ENCODE results near the gene KIAA0930. TPM values are rescaled to one million over a fixed set of nuclear protein-coding genes. Genes with fewer than 3 reads are reported as not detected.

KIAA0930 gene
- total RNA-seq, 1 donor from 2014 or later = 89.2 TPM

DNA sequence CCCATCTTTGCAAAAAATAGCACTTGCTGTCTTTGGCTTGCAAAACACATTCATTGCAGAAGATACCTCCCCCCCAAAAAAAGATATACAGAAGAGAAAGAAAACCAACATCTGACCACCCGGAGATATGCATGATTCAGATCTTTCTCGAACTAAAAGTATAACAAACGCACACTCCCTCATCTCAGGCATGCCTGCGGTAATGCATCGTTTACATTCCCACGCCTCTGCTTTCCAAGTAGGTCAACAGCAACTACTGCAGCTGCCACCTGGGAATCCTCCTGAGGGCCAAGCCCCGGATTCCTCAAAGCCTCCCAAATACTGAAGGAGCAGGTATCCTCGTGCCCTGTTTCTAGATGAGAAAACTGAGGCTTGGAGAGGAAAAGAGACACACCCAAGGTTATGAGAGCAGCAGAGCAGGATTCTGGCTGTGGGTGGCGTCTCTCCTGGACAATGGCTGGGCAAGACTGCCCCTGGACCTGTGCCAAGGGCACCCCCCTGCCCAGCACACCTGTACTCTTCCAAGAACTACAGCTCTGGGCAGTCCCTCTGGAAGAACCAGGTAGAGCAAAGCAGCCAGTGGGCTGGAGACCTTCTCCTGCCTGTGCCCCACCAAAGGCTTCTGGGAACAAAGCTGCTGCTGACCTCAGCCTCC lies 38.9 kb downstream of the KIAA0930 start:
- no peaks in the 10 kb centered on the region for H3K4me1 ChIP-seq
- H3K27me3 ChIP-seq (ENCODE audit: low read depth) = no peaks in the 10 kb centered on the region
- H3K4me3 ChIP-seq = no peak overlapping the region
- peaks cover 84% of the 10 kb centered on the region for H3K36me3 ChIP-seq
- TF ChIP-seq, protein P1, sequence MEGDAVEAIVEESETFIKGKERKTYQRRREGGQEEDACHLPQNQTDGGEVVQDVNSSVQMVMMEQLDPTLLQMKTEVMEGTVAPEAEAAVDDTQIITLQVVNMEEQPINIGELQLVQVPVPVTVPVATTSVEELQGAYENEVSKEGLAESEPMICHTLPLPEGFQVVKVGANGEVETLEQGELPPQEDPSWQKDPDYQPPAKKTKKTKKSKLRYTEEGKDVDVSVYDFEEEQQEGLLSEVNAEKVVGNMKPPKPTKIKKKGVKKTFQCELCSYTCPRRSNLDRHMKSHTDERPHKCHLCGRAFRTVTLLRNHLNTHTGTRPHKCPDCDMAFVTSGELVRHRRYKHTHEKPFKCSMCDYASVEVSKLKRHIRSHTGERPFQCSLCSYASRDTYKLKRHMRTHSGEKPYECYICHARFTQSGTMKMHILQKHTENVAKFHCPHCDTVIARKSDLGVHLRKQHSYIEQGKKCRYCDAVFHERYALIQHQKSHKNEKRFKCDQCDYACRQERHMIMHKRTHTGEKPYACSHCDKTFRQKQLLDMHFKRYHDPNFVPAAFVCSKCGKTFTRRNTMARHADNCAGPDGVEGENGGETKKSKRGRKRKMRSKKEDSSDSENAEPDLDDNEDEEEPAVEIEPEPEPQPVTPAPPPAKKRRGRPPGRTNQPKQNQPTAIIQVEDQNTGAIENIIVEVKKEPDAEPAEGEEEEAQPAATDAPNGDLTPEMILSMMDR (IDR thresholded peaks at IDR 0.05) = no peak
- no peak for ATAC-seq
- no peak overlapping the region for H3K27ac ChIP-seq
- DNase-seq = peak; percentile 16
- H3K9me3 ChIP-seq = no peaks in the 10 kb centered on the region
- intact Hi-C loops (cut with DNase I) = no loop called here

- Histone ChIP-seq H3K4me3 (no peak overlapping the region), H3K27me3 (ENCODE audit: low read depth) (no peaks in the 10 kb centered on the region), H3K36me3 (peaks cover 92% of the 10 kb centered on the region), H3K27ac (no peak overlapping the region), H3K9me3 (no peaks in the 10 kb centered on the region), H3K4me1 (no peaks in the 10 kb centered on the region)
- TF ChIP-seq, protein P1 (IDR thresholded peaks at IDR 0.05) = no peak
- ATAC-seq = no peak
- peak; percentile 20 for DNase-seq
- intact Hi-C loops (cut with DNase I) = no loop called here
These were observed 39.7 kb downstream of the KIAA0930 start for GRCh38 chr22:45200860-45201511.

- Histone ChIP-seq H3K36me3 (peaks cover 92% of the 10 kb centered on the region), H3K27me3 (ENCODE audit: low read depth) (no peaks in the 10 kb centered on the region), H3K9me3 (no peaks in the 10 kb centered on the region), H3K4me1 (no peaks in the 10 kb centered on the region), H3K27ac (no peak overlapping the region), H3K4me3 (no peak overlapping the region)
- DNase-seq (peak; percentile 31), ATAC-seq (no peak)
- intact Hi-C loops (cut with DNase I) = no loop called here
- TF ChIP-seq, protein P1 (IDR thresholded peaks at IDR 0.05) = no peak
These were observed 40.5 kb downstream of the KIAA0930 start for GRCh38 chr22:45200230-45200629.

DNA sequence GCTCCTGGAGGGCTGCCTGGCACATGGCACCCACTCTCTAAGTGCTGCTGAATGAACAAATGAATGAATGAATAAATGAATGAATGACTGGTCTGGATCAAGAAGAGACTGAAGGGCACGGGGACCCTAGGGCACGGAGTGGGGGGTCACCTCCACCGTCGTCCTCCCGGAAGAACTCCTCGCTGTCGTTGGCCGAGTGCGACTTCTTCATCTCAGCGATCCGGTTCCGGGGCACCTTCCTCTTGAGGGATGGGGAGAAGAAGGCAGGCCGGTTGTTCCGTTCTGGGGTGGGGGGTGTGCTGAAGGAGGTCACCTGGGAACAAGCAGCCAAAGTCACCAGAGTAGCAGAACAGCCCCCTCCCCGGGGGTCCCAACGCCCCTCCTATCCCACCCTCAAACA lies 41.0 kb downstream of the KIAA0930 start:
- ATAC-seq (no peak), DNase-seq (peak; percentile 41)
- peaks cover 88% of the 10 kb centered on the region for H3K36me3 ChIP-seq
- TF ChIP-seq, protein P1 (IDR thresholded peaks at IDR 0.05) = no peak
- H3K4me1 ChIP-seq = no peaks in the 10 kb centered on the region
- no peaks in the 10 kb centered on the region for H3K27me3 ChIP-seq (ENCODE audit: low read depth)
- H3K9me3 ChIP-seq = no peaks in the 10 kb centered on the region
- no peak overlapping the region for H3K27ac ChIP-seq
- intact Hi-C loops (cut with DNase I) = no loop called here
- no peak overlapping the region for H3K4me3 ChIP-seq

DNA sequence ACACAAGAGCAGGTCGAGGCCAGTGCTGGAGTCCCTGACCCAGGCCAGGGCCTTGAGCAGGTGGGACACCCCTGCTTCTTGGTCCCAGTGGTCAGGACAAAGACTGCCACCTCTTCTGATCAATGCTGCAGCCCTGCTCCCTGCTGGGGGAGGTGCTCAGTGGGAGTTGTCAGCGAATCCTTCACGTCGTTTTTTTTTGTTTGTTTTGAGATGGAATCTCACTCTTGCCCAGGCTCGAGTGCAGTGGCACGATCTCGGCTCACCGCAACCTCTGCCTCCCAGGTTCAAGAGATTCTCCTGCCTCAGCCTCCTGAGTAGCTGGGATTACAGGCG lies 42.3 kb downstream of the KIAA0930 start:
- H3K4me3 ChIP-seq = no peak overlapping the region
- no peaks in the 10 kb centered on the region for H3K4me1 ChIP-seq
- no peak for DNase-seq
- peaks cover 75% of the 10 kb centered on the region for H3K36me3 ChIP-seq
- no peak overlapping the region for H3K27ac ChIP-seq
- intact Hi-C loops (cut with DNase I) = no loop called here
- H3K27me3 ChIP-seq (ENCODE audit: low read depth) = no peaks in the 10 kb centered on the region
- no peaks in the 10 kb centered on the region for H3K9me3 ChIP-seq
- no peak for ATAC-seq
- TF ChIP-seq, protein P1 (IDR thresholded peaks at IDR 0.05) = no peak

Data from lower lobe of right lung (tissue), 2 donors.